ENCODE results near the gene RBM43.

- TF ChIP-seq CTCF (conservative IDR thresholded peaks at IDR 0.05 in 1 of 2, IDR thresholded peaks at IDR 0.05 in 1 of 2; ENCODE audit: low read depth in 1 of 2, low read length in 2 of 2) (no peak), EZH2 (IDR thresholded peaks at IDR 0.05; ENCODE audit: low read length, missing control alignments) (no peak)
These were observed 61.4 kb downstream of the RBM43 start for GRCh38 chr2:151200277-151200676.
